ENCODE data around the gene OR10P1. TPM values are rescaled to one million over a fixed set of nuclear protein-coding genes. Genes with fewer than 3 reads are reported as not detected.

The OR10P1 gene
- total RNA-seq, 1 donor from 2014 or later = not detected

DNA sequence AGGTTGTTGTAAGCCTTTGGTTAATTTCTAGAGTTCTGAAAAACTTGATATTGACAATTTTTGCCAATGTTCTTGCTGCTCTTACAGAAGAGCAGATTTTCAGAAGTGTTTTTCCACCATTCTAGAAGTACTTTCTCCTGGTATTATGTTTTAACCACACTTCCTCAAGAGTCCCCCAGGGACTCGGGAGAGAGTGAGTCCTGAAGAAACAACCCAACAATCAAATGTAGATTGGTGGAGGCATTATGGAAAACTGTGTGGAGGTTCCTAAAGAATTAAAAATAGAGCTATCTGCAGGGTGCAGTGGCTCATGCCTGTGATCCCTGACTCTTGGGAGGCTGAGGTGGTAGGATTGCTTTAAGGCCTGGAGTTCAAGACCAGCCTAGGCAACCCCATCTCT, 26.7 kb downstream of the OR10P1 start:
- Histone ChIP-seq H3K36me3 (no peaks in the 10 kb centered on the region), H3K27ac (no peak overlapping the region), H4K20me1 (ENCODE audit: low read depth) (no peaks in the 10 kb centered on the region), H2AFZ (replicated peaks) (peak overlapping the region; percentile 42), H3K27me3 (no peaks in the 10 kb centered on the region), H3K4me1 (no peaks in the 10 kb centered on the region), H3K9ac (no peak overlapping the region), H3F3A (ENCODE audit: low read depth) (no peaks in the 10 kb centered on the region), H3K9me3 (ENCODE audit: low read depth) (no peaks in the 10 kb centered on the region), H3K4me3 (no peak overlapping the region), H3K79me2 (ENCODE audit: low read depth) (no peaks in the 10 kb centered on the region), H3K4me2 (no peak overlapping the region)
- Mint-ChIP-seq H3K9me3 (no peaks in the 10 kb centered on the region), H3K4me1 (no peaks in the 10 kb centered on the region), H3K27me3 (ENCODE audit: insufficient read depth, low read depth) (no peaks in the 10 kb centered on the region), H3K4me3 (no peak overlapping the region), H3K27ac (no peak overlapping the region), H3K36me3 (no peaks in the 10 kb centered on the region)
- DNase-seq (ENCODE audit: low spot score) = no peak
- TF ChIP-seq CTCF (IDR thresholded peaks at IDR 0.05) (no peak), EZH2phosphoT487 (IDR thresholded peaks at IDR 0.05) (no peak), EZH2 (IDR thresholded peaks at IDR 0.05) (no peak)

GRCh38 chr12:55664826-55665225, 28.1 kb downstream of the OR10P1 start:
- Histone ChIP-seq H3K27me3 (no peaks in the 10 kb centered on the region), H3K79me2 (ENCODE audit: low read depth) (no peaks in the 10 kb centered on the region), H3K4me1 (no peaks in the 10 kb centered on the region), H2AFZ (replicated peaks) (peak overlapping the region; percentile 63), H3K36me3 (no peaks in the 10 kb centered on the region), H3K27ac (no peak overlapping the region), H3F3A (ENCODE audit: low read depth) (no peaks in the 10 kb centered on the region), H3K9ac (no peak overlapping the region), H3K4me2 (no peak overlapping the region), H3K4me3 (no peak overlapping the region), H4K20me1 (ENCODE audit: low read depth) (no peaks in the 10 kb centered on the region), H3K9me3 (ENCODE audit: low read depth) (no peaks in the 10 kb centered on the region)
- DNase-seq (ENCODE audit: low spot score) = no peak
- Mint-ChIP-seq H3K27me3 (ENCODE audit: insufficient read depth, low read depth) (no peaks in the 10 kb centered on the region), H3K27ac (no peak overlapping the region), H3K9me3 (no peaks in the 10 kb centered on the region), H3K4me1 (no peaks in the 10 kb centered on the region), H3K36me3 (no peaks in the 10 kb centered on the region), H3K4me3 (no peak overlapping the region)
- no peak for TF ChIP-seq CTCF (IDR thresholded peaks at IDR 0.05)
- TF ChIP-seq EZH2 (IDR thresholded peaks at IDR 0.05) = no peak
- TF ChIP-seq EZH2phosphoT487 (IDR thresholded peaks at IDR 0.05) = no peak

DNA sequence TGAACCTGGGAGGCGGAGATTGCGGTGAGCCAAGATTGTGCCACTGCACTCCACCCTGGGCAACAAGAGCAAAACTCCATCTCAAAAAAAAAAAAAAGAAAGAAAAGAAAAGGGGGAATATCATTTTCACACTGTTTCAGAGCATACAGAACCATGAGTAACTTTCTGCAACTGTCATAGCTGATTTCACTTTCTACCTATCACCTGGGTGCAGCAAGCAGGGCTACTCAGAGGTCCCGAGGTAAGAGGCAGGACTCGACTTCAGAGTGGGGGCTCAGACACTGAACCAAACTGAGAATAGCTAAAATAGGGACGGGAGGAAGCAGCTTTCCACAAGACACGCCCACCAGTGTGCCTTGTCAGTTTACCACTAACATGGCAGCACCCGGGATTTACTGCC, 29.8 kb downstream of the OR10P1 start:
- Histone ChIP-seq H3K27ac (no peak overlapping the region), H3K4me2 (no peak overlapping the region), H3K27me3 (no peaks in the 10 kb centered on the region), H3K4me1 (no peaks in the 10 kb centered on the region), H3K36me3 (no peaks in the 10 kb centered on the region), H3K9ac (no peak overlapping the region), H2AFZ (replicated peaks) (no peak overlapping the region), H4K20me1 (ENCODE audit: low read depth) (no peaks in the 10 kb centered on the region), H3F3A (ENCODE audit: low read depth) (no peaks in the 10 kb centered on the region), H3K9me3 (ENCODE audit: low read depth) (no peaks in the 10 kb centered on the region), H3K4me3 (no peak overlapping the region), H3K79me2 (ENCODE audit: low read depth) (no peaks in the 10 kb centered on the region)
- DNase-seq (ENCODE audit: low spot score) = no peak
- H3K9me3 Mint-ChIP-seq = no peaks in the 10 kb centered on the region
- TF ChIP-seq EZH2 (IDR thresholded peaks at IDR 0.05) (no peak), CTCF (IDR thresholded peaks at IDR 0.05) (no peak), EZH2phosphoT487 (IDR thresholded peaks at IDR 0.05) (no peak)
- no peak overlapping the region for H3K4me3 Mint-ChIP-seq
- H3K36me3 Mint-ChIP-seq = no peaks in the 10 kb centered on the region
- no peaks in the 10 kb centered on the region for H3K27me3 Mint-ChIP-seq (ENCODE audit: insufficient read depth, low read depth)
- no peaks in the 10 kb centered on the region for H3K4me1 Mint-ChIP-seq
- no peak overlapping the region for H3K27ac Mint-ChIP-seq
